ENCODE measurements around the gene CRELD2. TPM values are rescaled to one million over a fixed set of nuclear protein-coding genes. Genes with fewer than 3 reads are reported as not detected.

The CRELD2 gene
- total and polyA plus RNA-seq, 8 donors, result 19.4 to 83.0 (median 38.0) TPM

DNA sequence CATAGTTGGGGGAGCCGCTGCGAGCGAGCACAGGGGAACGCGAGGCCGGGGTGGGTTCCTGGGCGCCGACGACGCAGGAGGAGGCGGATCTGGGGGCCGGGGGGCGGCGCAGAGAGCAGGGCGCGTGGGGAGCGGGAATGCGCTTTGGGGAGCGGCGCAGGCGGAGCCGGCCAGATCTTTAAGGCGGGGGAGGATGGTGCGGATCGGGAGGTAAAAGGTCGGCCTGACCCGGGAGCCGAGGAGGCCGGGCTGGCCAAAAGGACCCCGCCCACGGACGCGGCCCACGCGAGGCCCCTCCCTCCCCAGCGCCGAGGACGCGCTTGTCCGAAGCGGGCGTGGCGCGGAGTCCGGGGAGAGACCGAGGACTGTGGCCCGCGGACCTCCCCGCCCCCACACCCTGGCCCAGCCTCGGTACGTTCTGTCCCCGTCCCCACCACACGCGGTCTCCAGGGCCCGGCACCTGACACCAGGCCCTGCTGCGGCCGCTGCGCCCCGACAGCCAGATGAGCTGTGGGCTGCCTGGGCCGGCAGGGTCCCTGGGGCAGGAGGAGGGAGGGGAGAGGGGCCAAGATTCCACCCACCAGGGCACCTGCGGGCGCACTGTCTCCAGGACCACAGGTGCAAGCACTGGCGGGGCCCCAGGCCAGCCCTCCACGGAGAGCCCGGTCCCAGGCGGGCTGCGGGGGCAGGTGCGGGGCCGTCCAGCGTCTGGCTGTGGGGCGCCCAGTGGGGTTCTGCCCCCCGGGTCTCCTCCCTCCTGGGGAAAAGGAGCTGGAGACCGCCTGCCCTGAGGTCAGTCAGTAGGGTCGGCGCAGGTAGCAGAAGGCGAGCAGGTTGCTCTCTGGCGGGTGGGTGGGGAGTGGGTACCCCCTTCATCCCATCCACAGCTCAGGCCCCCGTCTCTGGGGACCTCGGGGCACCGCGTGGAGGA, 53.1 kb downstream of the CRELD2 start:
- intact Hi-C loops (cut with DNase I; ENCODE audit: low total_unique reads), result no loop called here
- no peak for TF ChIP-seq POLR2A (IDR thresholded peaks at IDR 0.05)
- TF ChIP-seq, protein P1, sequence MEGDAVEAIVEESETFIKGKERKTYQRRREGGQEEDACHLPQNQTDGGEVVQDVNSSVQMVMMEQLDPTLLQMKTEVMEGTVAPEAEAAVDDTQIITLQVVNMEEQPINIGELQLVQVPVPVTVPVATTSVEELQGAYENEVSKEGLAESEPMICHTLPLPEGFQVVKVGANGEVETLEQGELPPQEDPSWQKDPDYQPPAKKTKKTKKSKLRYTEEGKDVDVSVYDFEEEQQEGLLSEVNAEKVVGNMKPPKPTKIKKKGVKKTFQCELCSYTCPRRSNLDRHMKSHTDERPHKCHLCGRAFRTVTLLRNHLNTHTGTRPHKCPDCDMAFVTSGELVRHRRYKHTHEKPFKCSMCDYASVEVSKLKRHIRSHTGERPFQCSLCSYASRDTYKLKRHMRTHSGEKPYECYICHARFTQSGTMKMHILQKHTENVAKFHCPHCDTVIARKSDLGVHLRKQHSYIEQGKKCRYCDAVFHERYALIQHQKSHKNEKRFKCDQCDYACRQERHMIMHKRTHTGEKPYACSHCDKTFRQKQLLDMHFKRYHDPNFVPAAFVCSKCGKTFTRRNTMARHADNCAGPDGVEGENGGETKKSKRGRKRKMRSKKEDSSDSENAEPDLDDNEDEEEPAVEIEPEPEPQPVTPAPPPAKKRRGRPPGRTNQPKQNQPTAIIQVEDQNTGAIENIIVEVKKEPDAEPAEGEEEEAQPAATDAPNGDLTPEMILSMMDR (IDR thresholded peaks at IDR 0.05), result no peak
- TF ChIP-seq POLR2AphosphoS5 (IDR thresholded peaks at IDR 0.05), result peak in 1 of 3 donors; percentile 86
- no peak for TF ChIP-seq EP300 (IDR thresholded peaks at IDR 0.05)
- Histone ChIP-seq H3K27ac (peak overlapping the region; percentile 90 to 98 (median 97)), H3K4me3 (peak overlapping the region; percentile 44 to 54 (median 48)), H3K36me3 (no peaks in the 10 kb centered on the region), H3K9me3 (no peaks in the 10 kb centered on the region), H3K4me1 (peaks cover 47 to 70% (median 60%) of the 10 kb centered on the region in 4 donors), H3K27me3 (peaks cover 0 to 11% (median 0%) of the 10 kb centered on the region in 3 donors)
- 6 to 19% (median 12%) methylated on average over 35 to 81 of the region's 81 CpGs for WGBS, 5 donors
- peak; percentile 89 to 93 for DNase-seq

DNA sequence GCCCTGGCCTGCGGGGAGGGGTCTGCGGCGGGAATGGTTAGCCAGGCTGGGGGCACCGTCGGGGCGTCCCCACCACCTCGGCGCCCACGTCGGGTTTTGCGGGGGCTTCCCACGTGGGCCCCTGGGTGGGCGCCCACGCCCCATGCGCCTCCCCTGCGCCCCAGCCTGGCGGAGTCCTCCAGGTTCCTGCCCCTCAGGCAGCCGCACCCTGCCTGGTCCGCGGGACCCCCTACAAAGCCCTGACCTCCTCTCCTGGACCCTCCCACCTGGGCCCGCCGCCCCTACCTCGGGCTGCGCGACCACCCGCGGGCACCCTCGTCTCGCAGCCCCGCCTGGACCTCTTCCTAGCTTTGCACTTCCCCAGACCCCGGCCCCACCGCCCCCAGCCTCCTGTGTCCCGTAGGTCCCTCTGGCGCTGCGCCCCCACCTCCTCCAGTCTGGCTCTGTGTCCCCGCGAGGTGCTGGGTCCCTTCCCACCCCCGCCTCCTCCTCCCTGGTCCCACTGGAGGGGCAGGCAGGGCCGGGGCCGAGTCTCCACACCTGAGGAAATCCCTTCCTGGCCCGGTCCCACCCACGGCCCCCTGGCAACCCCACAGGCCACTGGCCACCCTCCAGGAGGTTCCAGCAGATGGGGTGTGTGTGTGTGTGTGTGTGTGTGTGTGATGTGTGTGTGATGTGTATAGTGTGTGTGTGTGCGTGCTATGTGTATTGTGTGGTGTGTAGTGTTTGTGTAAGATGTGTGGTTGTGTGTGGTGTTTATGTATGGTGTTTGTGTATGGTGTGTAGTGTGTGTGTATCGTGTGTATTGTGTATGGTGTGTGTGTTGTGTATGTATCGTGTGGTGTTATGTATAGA, 54.0 kb downstream of the CRELD2 start:
- H3K4me3 ChIP-seq, result peak overlapping the region; percentile 44 to 54 (median 48)
- 45 to 62% (median 56%) methylated on average over 31 to 45 of the region's 45 CpGs for WGBS, 5 donors
- no peaks in the 10 kb centered on the region for H3K9me3 ChIP-seq
- intact Hi-C loops (cut with DNase I; ENCODE audit: low total_unique reads), result no loop called here
- no peaks in the 10 kb centered on the region for H3K36me3 ChIP-seq
- peak overlapping the region; percentile 90 to 98 (median 97) for H3K27ac ChIP-seq
- H3K4me1 ChIP-seq, result peaks cover 38 to 63% (median 51%) of the 10 kb centered on the region in 4 donors
- TF ChIP-seq, protein P1 (IDR thresholded peaks at IDR 0.05), result no peak
- TF ChIP-seq POLR2AphosphoS5 (IDR thresholded peaks at IDR 0.05) (no peak), EP300 (IDR thresholded peaks at IDR 0.05) (no peak), POLR2A (IDR thresholded peaks at IDR 0.05) (no peak)
- H3K27me3 ChIP-seq, result peaks cover 0 to 11% (median 0%) of the 10 kb centered on the region in 3 donors
- DNase-seq, result peak; percentile 42

DNA sequence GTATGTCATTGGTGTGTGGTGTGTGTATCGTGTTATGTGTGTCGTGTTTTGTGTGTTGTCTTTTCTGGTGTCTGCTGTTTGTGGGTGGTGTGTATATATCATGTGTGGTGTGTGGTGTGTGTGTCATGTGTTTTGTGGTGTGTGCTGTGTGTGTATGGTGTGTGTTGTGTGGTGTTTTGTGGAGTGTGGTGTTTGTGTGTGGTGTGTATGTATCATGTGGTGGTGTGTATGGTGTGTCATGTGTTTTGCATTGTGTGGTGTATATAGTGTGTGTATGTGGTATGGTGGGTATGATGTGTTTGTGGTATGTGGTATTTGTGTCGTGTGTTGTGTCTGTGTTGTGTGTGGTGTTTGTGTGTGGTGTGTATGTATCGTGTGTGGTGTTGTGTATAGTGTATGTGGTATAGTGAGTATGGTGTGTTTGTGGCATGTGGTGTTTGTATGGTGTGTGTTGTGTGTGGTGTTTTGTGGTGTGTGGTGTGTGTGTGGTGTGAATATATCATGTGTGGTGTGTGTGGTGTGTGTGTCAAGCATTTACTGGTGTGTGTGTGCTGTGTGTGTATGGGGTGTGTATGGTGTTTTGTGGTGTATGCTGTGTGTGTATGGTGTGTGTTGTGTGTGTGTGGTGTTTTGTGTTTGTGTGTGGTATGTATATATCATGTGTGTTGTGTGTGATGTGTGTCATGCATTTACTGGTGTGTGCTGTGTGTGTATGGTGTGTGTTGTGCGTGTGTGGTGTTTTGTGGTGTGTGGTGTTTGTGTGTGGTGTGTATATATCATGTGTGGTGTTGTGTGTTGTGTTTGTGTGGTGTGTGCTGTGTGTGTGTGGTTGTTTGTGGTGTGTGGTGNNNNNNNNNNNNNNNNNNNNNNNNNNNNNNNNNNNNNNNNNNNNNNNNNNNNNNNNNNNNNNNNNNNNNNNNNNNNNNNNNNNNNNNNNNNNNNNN, 54.9 kb downstream of the CRELD2 start:
- intact Hi-C loops (cut with DNase I; ENCODE audit: low total_unique reads), result no loop called here

More for the DNA sequence above, 54.9 kb downstream of the CRELD2 start:
- Histone ChIP-seq H3K27ac (peak overlapping the region in 1 of 5 donors; percentile 23), H3K4me1 (peaks cover 29 to 54% (median 43%) of the 10 kb centered on the region in 4 donors), H3K9me3 (no peaks in the 10 kb centered on the region), H3K27me3 (peaks cover 0 to 11% (median 0%) of the 10 kb centered on the region in 3 donors), H3K36me3 (no peaks in the 10 kb centered on the region), H3K4me3 (no peak overlapping the region)
- 86 to 92% (median 87%) methylated on average over 5 of the region's 5 CpGs for WGBS, 5 donors
- DNase-seq, result peak in 1 of 2 donors; percentile 10
- TF ChIP-seq EP300 (IDR thresholded peaks at IDR 0.05), result no peak
- TF ChIP-seq, protein P1 (IDR thresholded peaks at IDR 0.05), result no peak
- peak in 1 of 4 donors; percentile 14 for TF ChIP-seq POLR2A (IDR thresholded peaks at IDR 0.05)
- TF ChIP-seq POLR2AphosphoS5 (IDR thresholded peaks at IDR 0.05), result no peak

Measured in stomach (tissue), 9 donors.